Amygdala (tissue), 56 donors: Measurements from ENCODE around the gene ABITRAM.
A peak's percentile ranks its signal among the peaks of the same experiment; 100 is the strongest.
"Not testable (repeated sequence)": the region's sequence is repeated elsewhere in the genome, so short reads cannot be mapped to it uniquely, and the experiment has no call there.

Experiments
- DNase-seq, 56 donors: peaks; one replicate each; lab custom pipeline; 2025; lab: John Stamatoyannopoulos, UW

ABITRAM gene, protein sequence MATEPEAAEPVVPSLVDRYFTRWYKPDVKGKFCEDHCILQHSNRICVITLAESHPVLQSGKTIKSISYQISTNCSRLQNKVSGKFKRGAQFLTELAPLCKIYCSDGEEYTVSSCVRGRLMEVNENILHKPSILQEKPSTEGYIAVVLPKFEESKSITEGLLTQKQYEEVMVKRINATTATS

DNA sequence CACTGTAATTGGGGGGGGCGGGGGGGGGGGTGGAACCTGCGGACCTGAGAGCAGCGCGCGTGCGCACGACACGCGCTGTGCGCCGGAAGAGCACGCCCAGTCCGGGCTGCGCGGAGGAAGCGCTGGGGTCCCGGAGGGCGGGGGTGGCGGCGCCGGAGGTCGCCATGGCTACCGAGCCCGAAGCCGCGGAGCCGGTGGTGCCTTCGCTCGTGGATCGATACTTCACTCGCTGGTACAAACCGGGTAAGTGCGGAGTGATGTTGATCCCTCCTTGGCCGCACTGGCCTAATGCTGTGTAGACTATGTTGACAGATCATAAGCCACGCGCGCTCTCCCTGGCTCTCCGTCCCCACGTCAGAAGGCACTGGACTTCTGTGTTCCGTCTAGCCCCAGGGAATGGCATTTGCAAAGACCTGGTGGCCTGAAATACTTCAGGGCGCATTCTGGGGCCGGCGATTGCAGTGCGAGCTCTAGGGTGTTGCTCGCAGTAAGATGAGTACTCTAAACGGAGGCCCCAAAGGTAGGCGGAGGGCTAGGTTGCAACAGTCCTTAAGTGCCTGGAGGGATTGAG is at the start of gene ABITRAM:
Gene ABITRAM (plus strand): TSS at position 78 of the 571 bp plus-strand sequence. CDS start 87 bp downstream, at position 165.
- peak in 53 of 56 donors; percentile 10 to 95 (median 82) for DNase-seq

DNA sequence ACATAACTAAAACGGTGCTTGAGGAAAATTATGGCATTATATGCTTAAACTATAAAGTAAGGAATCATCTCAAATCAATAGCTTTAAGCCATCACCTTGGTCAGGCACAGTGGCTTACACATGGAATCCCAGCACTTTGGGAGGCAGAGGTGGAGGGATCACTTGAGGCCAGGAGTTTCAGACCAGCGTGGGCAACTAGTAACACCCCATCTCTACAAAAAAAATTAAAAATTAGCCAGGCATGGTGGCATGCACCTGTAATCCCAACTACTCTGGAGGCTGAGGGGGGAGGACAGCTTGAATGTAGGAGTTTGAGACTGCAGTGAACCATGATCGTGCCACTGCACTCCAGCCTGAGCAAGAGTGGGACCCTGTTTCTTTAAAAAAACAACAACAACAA is 49.5 kb upstream of the ABITRAM start:
- DNase-seq, result no peak

DNA sequence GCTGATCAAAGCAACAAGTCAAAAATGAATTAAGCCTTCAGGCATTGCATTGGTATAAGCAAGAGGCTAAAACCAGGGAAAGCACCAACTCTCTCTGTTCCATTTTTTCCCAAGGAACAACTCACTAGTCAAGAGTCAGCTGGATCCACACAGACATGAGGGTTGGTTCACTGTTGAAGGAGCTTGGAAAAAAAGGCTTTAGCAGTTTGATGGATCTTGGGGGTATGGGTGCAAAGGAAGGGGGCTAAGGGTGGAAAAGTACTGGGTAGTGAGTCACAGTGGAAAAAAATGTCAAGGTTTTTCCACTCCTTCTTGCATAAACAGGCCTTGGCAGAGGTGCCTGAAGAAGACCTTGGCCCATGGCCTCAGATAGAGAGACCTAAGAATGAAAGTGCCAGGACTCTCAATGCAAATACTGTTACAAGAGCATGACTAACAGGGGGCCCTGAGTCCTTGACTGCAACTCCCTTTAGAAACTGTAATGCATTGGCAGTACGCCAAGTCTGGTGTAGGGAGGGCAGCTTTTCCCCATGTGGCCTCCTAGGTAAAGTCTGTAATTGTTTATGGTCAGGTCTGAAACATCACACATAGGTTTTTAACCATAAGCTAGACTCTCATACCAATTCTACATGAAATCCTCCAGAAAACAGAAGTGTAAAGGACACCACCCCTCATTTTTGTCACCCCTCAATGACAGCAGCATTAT is 48.4 kb upstream of the ABITRAM start:
- peak in 1 of 56 donors; percentile 13 for DNase-seq

DNA sequence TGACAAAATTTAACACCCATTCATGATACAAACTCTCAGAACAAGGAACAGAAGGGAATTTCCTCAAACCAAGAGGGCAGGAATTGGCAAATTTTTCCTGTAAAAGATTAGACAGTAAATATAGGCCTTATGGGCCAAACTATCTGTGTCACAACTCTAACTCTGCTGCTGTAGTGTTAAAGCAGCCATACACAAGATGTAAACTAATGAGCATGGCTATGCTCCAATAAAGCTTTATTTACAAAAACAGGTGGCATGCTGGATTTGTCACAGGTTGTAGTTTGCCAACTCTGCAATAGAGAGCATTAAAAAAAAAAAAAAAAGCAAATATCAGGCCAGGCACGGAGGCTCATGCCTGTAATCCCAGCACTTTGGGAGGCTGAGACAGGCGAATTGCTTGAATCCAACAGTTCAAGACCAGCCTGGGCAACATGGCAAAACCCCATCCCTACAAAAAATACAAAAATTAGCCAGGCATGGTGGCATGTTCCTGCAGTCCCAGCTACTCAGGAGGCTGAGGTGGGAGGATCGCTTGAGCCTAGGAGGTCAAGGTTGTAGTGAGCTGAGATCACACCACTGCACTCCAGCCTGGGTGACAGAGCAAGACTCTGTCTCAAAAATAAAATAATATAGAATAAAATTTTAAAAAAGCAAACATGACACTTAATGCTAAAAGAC is 47.5 kb upstream of the ABITRAM start:
- DNase-seq, result not testable (repeated sequence)

- DNase-seq, result no peak
These were observed 44.5 kb upstream of the ABITRAM start for GRCh38 chr9:108889649-108890067.

DNA sequence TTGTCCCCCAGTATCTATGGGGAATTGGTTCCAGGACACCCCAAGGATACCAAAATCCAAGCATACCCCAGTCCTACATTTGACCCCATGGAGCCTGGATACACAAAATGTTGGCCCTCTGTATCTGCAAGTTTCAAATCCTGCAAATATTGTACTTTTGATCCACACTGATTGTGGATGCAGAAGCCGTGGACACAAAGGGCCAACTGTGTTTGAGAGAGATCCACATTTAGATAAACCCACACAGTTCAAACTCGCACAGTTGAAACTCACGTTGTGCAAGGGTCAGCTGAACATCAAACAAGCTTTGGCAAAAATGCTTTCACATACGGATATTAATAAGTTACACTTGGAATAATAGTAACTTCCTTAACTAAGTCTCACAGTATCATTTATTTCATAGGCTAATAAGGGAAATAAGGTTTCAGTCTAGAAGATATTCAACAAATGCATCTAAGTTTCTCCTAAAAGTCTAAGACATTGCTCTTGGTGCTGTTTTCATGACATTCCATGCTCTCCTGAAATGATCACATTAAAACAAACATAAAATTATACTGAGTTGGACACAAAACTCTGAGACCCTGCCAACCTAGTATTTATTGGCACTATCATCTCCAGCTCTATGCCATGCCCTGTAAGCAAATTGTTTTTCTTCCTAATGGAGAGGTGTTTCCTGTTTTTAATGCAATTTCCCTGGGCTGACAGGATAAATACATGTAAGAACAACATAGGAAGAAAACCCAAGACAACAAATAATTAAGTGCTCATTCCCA is 39.8 kb upstream of the ABITRAM start:
- no peak for DNase-seq

DNA sequence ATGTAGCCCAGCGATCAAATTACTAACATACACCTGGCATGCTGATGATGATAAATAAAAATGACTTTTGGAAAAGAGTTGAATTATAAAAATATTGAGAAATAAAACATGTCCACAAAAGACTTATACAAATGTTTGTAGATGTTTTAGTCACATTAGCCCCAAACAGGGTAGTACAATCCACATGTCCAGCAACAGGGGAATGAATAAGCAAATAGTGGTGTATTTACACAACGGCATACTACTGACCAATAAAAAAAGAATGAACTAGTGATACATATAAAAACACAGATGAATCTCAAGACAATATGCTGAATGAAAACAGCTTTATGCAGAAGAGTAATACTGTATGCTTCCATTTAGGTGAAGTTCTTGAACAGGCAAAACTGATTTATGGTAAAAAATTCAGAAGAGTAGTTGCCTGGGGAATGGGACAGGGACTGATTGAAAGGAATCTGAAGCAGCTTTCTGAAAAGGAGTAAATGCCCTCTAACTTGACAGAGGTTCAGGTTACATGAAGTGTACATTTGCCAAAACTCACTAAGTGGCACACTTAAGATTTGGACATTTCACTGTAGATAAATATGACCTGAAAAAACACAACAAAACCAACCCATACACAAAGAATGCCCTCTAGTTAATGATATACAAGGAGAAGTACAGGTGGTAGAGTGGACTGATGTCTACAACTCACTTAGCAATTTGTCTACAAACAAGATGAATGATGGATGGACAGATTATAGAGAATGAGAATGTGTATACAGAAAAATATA is 36.7 kb upstream of the ABITRAM start:
- DNase-seq, result no peak

DNA sequence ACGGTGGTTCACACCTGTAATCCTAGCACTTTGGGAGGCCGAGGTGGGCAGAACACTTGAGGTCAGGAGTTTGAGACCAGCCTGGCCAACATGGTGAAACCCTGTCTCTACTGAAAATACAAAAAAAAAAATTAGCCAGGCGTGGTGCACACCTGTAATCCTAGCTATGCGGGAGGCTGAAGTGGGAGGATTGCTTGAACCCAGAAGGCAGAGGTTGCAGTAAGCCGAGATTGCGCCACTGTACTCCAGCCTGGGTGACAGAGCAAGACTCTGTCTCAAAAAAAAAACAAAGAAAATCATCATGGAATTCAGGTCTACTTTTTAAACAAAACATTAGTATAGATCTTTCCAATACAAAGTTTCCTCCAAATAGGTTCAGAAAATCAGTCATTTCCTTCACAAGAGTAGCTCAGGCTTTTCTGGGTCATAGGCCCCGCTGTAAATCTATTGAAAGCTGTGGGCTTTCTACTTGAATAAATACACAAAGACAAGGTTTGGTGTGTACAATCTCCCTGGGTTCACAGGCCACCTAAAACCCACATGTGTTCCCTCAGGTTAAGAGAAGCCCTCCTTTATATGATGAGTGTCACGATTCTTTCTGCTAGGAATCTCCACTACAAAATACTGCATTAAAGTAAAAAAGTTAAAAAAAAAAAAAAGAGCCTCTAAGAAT is 35.0 kb upstream of the ABITRAM start:
- not testable (repeated sequence) for DNase-seq

DNA sequence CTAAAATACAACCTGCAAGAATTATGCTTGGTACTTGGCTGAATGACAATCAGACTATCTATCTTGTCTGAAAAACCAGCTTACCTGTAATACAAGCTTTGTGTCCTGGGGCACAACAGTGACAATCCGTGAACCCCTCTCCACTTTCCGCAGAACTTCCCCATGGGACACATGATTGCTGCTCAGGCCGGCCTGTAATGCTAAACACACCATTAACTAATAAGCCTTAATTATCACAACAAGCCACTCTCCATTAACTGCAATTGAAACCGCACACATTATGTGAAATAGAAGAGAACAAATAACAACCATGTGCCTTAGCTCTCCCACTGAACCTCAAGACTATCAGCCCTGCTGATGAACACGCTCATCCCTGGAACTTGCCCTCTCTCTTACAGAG is 34.0 kb upstream of the ABITRAM start:
- DNase-seq, result no peak

DNA sequence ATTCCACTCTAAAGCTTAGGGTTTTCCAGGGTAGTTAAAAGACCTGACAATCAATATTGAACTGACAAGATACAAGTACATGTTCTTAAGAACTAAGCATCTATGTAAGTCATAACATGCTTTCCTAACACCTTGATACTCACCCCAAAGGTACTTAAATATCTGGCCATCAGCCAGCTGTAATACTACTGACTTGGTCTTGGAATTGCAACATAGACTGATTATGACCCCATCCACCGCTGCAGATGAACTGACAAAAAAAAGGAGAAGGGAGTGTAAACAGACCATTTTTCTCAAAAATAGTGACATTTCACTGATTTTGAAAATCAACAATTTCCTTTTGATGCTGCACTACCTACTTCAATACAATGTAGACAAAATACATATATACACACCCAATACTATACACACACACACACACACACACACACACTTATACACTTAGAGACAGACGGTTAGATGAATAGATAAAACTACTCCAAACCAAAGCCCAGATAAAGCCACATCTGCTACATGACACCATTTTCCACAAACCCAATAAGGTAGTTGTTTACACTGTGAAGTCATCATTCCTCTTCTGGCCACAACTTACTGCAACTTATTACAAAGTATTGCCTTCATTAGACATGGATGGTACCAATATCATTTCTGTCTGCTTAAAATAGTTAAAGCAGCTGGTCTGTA is 30.6 kb upstream of the ABITRAM start:
- no peak for DNase-seq

GRCh38 chr9:108904161-108904560 is 30.0 kb upstream of the ABITRAM start:
- no peak for DNase-seq

DNA sequence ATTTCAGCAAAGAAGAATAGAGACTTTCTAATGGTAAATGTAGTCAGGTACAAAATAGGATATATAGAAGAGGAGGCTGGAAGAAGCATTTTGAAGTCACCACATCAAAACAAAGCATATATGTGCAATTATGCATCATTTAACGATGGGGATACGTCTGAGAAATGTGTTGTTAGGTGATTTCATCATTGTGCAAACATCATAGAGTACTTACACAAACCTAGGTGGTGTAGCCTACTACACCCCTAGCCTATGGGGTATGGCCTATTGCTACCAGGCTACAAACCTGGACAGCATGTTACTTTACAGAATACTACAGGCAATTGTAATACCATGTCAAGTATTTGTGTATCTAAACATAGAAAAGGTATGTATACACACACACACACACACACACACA is 28.7 kb upstream of the ABITRAM start:
- no peak for DNase-seq

DNA sequence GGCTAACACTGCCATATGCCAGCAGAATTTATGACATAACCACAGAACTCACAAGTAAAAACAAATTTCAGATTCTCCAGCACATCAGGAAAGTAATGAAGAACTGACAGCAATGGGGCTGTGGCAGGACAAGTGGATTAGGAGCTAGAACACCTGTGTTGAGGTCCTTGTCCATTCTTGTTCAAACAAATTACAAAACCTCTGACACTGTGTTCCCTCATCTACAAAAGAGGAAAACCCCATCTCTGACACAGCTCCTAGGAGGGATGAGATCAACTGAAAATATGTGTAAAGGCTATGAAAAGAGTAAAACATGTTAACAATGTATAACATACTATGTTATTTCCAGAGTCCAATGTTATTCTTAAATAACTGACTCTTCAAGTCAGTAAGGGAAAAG is 23.8 kb upstream of the ABITRAM start:
- DNase-seq, result no peak

- peak in 10 of 56 donors; percentile 0 to 29 (median 3) for DNase-seq
These were observed 23.3 kb upstream of the ABITRAM start for GRCh38 chr9:108910914-108911313.

- no peak for DNase-seq
These were observed 22.4 kb upstream of the ABITRAM start for GRCh38 chr9:108911820-108912219.

- no peak for DNase-seq
These were observed 20.8 kb upstream of the ABITRAM start for GRCh38 chr9:108913391-108913790.

- DNase-seq, result no peak
These were observed 14.7 kb upstream of the ABITRAM start for GRCh38 chr9:108919517-108919916.

GRCh38 chr9:108920401-108920800 is 13.8 kb upstream of the ABITRAM start:
- DNase-seq, result not testable (repeated sequence)

DNA sequence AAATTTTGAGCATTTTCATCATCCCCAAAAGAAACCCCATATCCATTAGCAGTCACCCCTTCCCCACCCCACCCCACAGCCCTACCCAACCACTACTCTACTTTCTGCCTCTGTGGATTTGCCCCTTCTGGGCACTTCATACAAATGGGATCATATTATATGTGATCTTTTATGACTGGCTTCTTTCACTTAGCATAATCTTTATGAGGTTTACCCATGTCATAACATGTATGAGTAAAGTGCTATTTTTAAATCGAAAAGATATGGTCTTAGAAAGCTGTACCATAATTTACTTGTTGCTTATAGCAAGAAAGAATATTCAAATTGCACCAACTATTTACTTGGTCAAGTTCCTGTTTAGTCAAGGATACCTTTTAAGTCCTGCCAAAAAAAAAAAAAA is 13.0 kb upstream of the ABITRAM start:
- DNase-seq, result no peak
